HepG2 (cell line): ENCODE results near the gene IL22.

Source experiments
- GABPB1 ChIP-seq: IDR thresholded peaks from 2 replicates; pipeline ENCODE4 v1.6.1; 2016; ENCODE audit warnings: mild to moderate bottlenecking, missing genetic modification reagents, moderate library complexity, missing compliant biosample characterization
- JUND ChIP-seq: sonication (generic); formaldehyde crosslinking; IDR thresholded peaks from 2 replicates; pipeline ENCODE4 v1.8.0; 2022; ENCODE audit warnings: mild to moderate bottlenecking, missing genetic modification reagents
- MAX ChIP-seq: IDR thresholded peaks from 2 replicates; pipeline ENCODE4 v1.6.1; 2012; ENCODE audit warnings: inconsistent platforms
- POLR2AphosphoS2 ChIP-seq: IDR thresholded peaks from 2 replicates; pipeline ENCODE4 v1.6.1; 2011; ENCODE audit warnings: low read depth, low read length, improper control_type of control experiment
- POLR2AphosphoS5 ChIP-seq: IDR thresholded peaks from 2 replicates; pipeline ENCODE4 v1.6.1; 2012; ENCODE audit warnings: low read depth, low read length
- TP53 ChIP-seq: sonication (generic); formaldehyde crosslinking; conservative IDR thresholded peaks from 2 replicates; pipeline ENCODE4 v1.4.0; 2020; ENCODE audit warnings: missing genetic modification reagents
- YY1 ChIP-seq: IDR thresholded peaks from 2 replicates; pipeline ENCODE4 v1.6.1; 2011; ENCODE audit warnings: low read length, low read depth, moderate library complexity, mild to moderate bottlenecking; ENCODE audit not compliant: insufficient read depth, insufficient replicate concordance
- ZFX ChIP-seq: sonication (generic); formaldehyde crosslinking; IDR thresholded peaks from 2 replicates; pipeline ENCODE4 v1.4.0; 2020; ENCODE audit warnings: mild to moderate bottlenecking, low read depth, missing genetic modification reagents, moderate library complexity
- ZNF143 ChIP-seq: sonication (generic); formaldehyde crosslinking; IDR thresholded peaks from 2 replicates; pipeline ENCODE4 v1.4.0; 2020; ENCODE audit warnings: missing genetic modification reagents
- ZNF205 ChIP-seq: IDR thresholded peaks from 2 replicates; pipeline ENCODE4 v1.6.1; 2018; ENCODE audit warnings: missing biosample characterization, missing genetic modification reagents
- ZNF577 ChIP-seq: sonication (generic); formaldehyde crosslinking; IDR thresholded peaks from 2 replicates; pipeline ENCODE4 v1.4.0; 2020; ENCODE audit warnings: mild to moderate bottlenecking, low read depth, missing genetic modification reagents, borderline replicate concordance
- ZNF615 ChIP-seq: sonication (generic); formaldehyde crosslinking; IDR thresholded peaks from 2 replicates; pipeline ENCODE4 v1.5.0; 2020; ENCODE audit warnings: mild to moderate bottlenecking, missing genetic modification reagents, borderline replicate concordance

GRCh38 chr12:68294251-68294650, 40.8 kb upstream of the IL22 start:
- TF ChIP-seq JUND (CRISPR knock-in tag) (no peak), ZNF143 (CRISPR knock-in tag) (no peak), TP53 (CRISPR knock-in tag) (no peak), POLR2AphosphoS5 (no peak), ZNF615 (no peak), ZFX (CRISPR knock-in tag) (no peak), YY1 (no peak), ZNF205 (CRISPR knock-in tag) (no peak), MAX (no peak), ZNF577 (CRISPR knock-in tag) (no peak), POLR2AphosphoS2 (no peak), GABPB1 (CRISPR knock-in tag) (no peak)
